IMR-90 (cell line): ENCODE data around the gene OSTC. TPM values are rescaled to one million over a fixed set of nuclear protein-coding genes. Genes with fewer than 3 reads are reported as not detected.

Experiments used
- ATAC-seq: fragments of 200-7000 bp; cut with Tn5 transposase; 2 replicates; pipeline ENCODE4 v1.9.1; 2020; ENCODE audit warnings: low read depth, mild to moderate bottlenecking, moderate library complexity
- BruUV-seq: library from RNA; stranded (reverse); fragments of 400-500 nt; replicated peaks from 2 replicates; lab custom pipeline; 2021; lab: Mats Ljungman, UMichigan
- CTCF ChIA-PET: fragments of 300-600 bp; formaldehyde crosslinking; extraction: SDS; loops from one replicate; lab custom pipeline; 2021; ENCODE audit warnings: antibody characterized with exemption; lab: Yijun Ruan, JAX
- POLR2A ChIA-PET: fragments of 300-600 bp; sonication (Branson Sonifier 250); formaldehyde crosslinking; loops from one replicate; lab custom pipeline; 2022; ENCODE audit warnings: antibody characterized with exemption; ENCODE audit not compliant: unreplicated experiment; lab: Charles Lee
- DNase-seq: peaks from one replicate; pipeline ENCODE4 v3.0.0; 2013
- H2AFZ ChIP-seq: replicated peaks from 2 replicates; pipeline ENCODE3; 2013; ENCODE audit warnings: low read length, mild to moderate bottlenecking; ENCODE audit not compliant: poor library complexity
- H2AK5ac ChIP-seq: 2 replicates; pipeline ENCODE4 v1.6.1; 2013; ENCODE audit warnings: low read depth, low read length, inconsistent platforms
- H2AK9ac ChIP-seq: replicated peaks from 2 replicates; pipeline ENCODE3; 2013; ENCODE audit warnings: mild to moderate bottlenecking, low read depth, low read length, moderate library complexity; ENCODE audit not compliant: poor library complexity
- H2BK120ac ChIP-seq: 2 replicates; pipeline ENCODE4 v1.6.1; 2013; ENCODE audit warnings: low read depth, low read length, inconsistent platforms
- H2BK15ac ChIP-seq: 3 replicates; pipeline ENCODE4 v1.6.1; 2013; ENCODE audit warnings: low read depth, low read length, inconsistent platforms
- H2BK20ac ChIP-seq: 2 replicates; pipeline ENCODE4 v1.6.1; 2013; ENCODE audit warnings: low read depth, mild to moderate bottlenecking, inconsistent platforms, low read length, moderate library complexity
- H2BK5ac ChIP-seq: 2 replicates; pipeline ENCODE4 v1.6.1; 2013; ENCODE audit warnings: mild to moderate bottlenecking, low read depth, low read length, inconsistent platforms; ENCODE audit not compliant: poor library complexity, severe bottlenecking
- H3K14ac ChIP-seq: replicated peaks from 2 replicates; pipeline ENCODE4 v1.6.1; 2013; ENCODE audit warnings: low read depth, low read length, inconsistent platforms
- H3K18ac ChIP-seq: 2 replicates; pipeline ENCODE4 v1.6.1; 2013; ENCODE audit warnings: low read depth, low read length, control low read depth
- H3K23ac ChIP-seq: 2 replicates; pipeline ENCODE4 v1.6.1; 2013; ENCODE audit warnings: low read depth, low read length, inconsistent platforms
- H3K27ac ChIP-seq: 2 replicates; pipeline ENCODE4 v1.5.1; 2013; ENCODE audit warnings: mild to moderate bottlenecking, control low read depth, low read length; ENCODE audit not compliant: insufficient read depth
- H3K27me3 ChIP-seq: 2 replicates; pipeline ENCODE4 v1.6.1; 2013; ENCODE audit warnings: low read length; ENCODE audit not compliant: control insufficient read depth, insufficient read depth
- H3K36me3 ChIP-seq: 2 replicates; pipeline ENCODE4 v1.6.1; 2013; ENCODE audit warnings: low read length, mixed read lengths; ENCODE audit not compliant: control insufficient read depth, insufficient read depth
- H3K4ac ChIP-seq: 2 replicates; pipeline ENCODE4 v1.6.1; 2013; ENCODE audit warnings: low read depth, low read length, inconsistent platforms
- H3K4me1 ChIP-seq: 2 replicates; pipeline ENCODE4 v1.6.1; 2013; ENCODE audit warnings: low read length, mixed read lengths; ENCODE audit not compliant: control insufficient read depth, insufficient read depth
- H3K4me2 ChIP-seq: 2 replicates; pipeline ENCODE4 v1.6.1; 2013; ENCODE audit warnings: low read depth, mild to moderate bottlenecking, control low read depth, low read length, moderate library complexity
- H3K4me3 ChIP-seq: 2 replicates; pipeline ENCODE4 v1.5.1; 2013; ENCODE audit warnings: low read depth, mild to moderate bottlenecking, control low read depth, low read length, moderate library complexity; ENCODE audit not compliant: insufficient read depth
- H3K56ac ChIP-seq: 2 replicates; pipeline ENCODE4 v1.6.1; 2013; ENCODE audit warnings: low read length, inconsistent platforms; ENCODE audit not compliant: insufficient read depth; ENCODE audit errors: extremely low read depth
- H3K79me1 ChIP-seq, 2 experiments: 2 replicates each; pipeline ENCODE4 v1.6.1; 2013; ENCODE audit warnings: low read length in 2 of 2, inconsistent platforms in 1 of 2, low read depth in 1 of 2
- H3K9ac ChIP-seq: 2 replicates; pipeline ENCODE4 v1.6.1; 2013; ENCODE audit warnings: low read depth, low read length, control low read depth
- H3K9me1 ChIP-seq: 2 replicates; pipeline ENCODE4 v1.6.1; 2013; ENCODE audit warnings: low read length, inconsistent platforms; ENCODE audit not compliant: insufficient read depth
- H3K9me3 ChIP-seq: 2 replicates; pipeline ENCODE4 v1.6.1; 2013; ENCODE audit warnings: low read length; ENCODE audit not compliant: control insufficient read depth, insufficient read depth
- H4K20me1 ChIP-seq: 2 replicates; pipeline ENCODE4 v1.6.1; 2013; ENCODE audit warnings: low read length, inconsistent platforms; ENCODE audit not compliant: insufficient read depth
- H4K5ac ChIP-seq: 2 replicates; pipeline ENCODE4 v1.6.1; 2013; ENCODE audit warnings: mild to moderate bottlenecking, low read depth, low read length, control low read depth
- H4K8ac ChIP-seq, 2 experiments: 2 replicates each; pipeline ENCODE4 v1.6.1; 2013; ENCODE audit warnings: low read depth in 2 of 2, low read length in 2 of 2, control low read depth in 1 of 2, inconsistent platforms in 1 of 2
- H4K91ac ChIP-seq: 2 replicates; pipeline ENCODE4 v1.6.1; 2013; ENCODE audit warnings: low read depth, low read length, inconsistent platforms; ENCODE audit not compliant: insufficient read depth
- CTCF ChIP-seq: conservative IDR thresholded peaks from 2 replicates; pipeline ENCODE4 v1.5.1; 2012; ENCODE audit warnings: mild to moderate bottlenecking, low read depth, low read length, improper control_type of control experiment
- RAD21 ChIP-seq: IDR thresholded peaks from 2 replicates; pipeline ENCODE4 v1.6.1; 2012; ENCODE audit warnings: low read length, improper control_type of control experiment
- WGBS, 2 experiments: methylation state at CpG; one replicate each; pipeline versions ENCODE4 v1.1.5 to v1.1.7; 2013; ENCODE audit warnings: missing lambda C conversion rate in 2 of 2; ENCODE audit not compliant: insufficient read length in 1 of 2; ENCODE audit errors: extremely low coverage in 2 of 2; 5-methylcytosine and 5-hydroxymethylcytosine counted together
- dilution Hi-C: fragments of 300-500 bp; cut with HindIII; formaldehyde crosslinking; loops from one replicate; pipeline ENCODE4 v1.14.3; 2018; ENCODE audit warnings: low sequenced_read_pairs; ENCODE audit not compliant: unreplicated experiment
- in situ Hi-C: fragments of 300-500 bp; cut with MboI; formaldehyde crosslinking; loops from 3 replicates; pipeline ENCODE4 v1.14.3; 2019; ENCODE audit warnings: low sequenced_read_pairs, inconsistent platforms, mixed read lengths
- intact Hi-C: fragments of 100-400 bp; cut with micrococcal nuclease; formaldehyde crosslinking; loops from 2 replicates; pipeline ENCODE4 v1.10.0; 2022
- polyA plus RNA-seq, 3 experiments: library from polyadenylated mRNA; depleted of rRNA; stranded (reverse); fragments of >200 nt; gene quantifications; 2 replicates each; pipeline ENCODE4 v1.2.3, GENCODE V29; 2012; ENCODE audit warnings: low replicate concordance in 1 of 3
- total RNA-seq: library from RNA; depleted of rRNA; stranded (reverse); fragments of >200 nt; gene quantifications from 2 replicates; pipeline ENCODE4 v1.2.3, GENCODE V29; 2012

Gene OSTC
- total and polyA plus RNA-seq, 2 of the 4 experiments (the other 2 are of a cell fraction): 173 to 13,576 TPM

- Histone ChIP-seq H4K8ac (no peak overlapping the region), H3K14ac (no peak overlapping the region), H3K4ac (no peak overlapping the region), H3K4me1 (no peaks in the 10 kb centered on the region), H4K5ac (no peak overlapping the region), H3K79me1 (no peaks in the 10 kb centered on the region; a peak in 1 of 4 replicates), H2AK5ac (no peak overlapping the region), H3K56ac (no peak overlapping the region), H3K9me1 (no peaks in the 10 kb centered on the region), H3K4me3 (no peak overlapping the region), H3K4me2 (no peak overlapping the region), H3K27ac (no peak overlapping the region), H3K18ac (no peak overlapping the region), H3K36me3 (peaks cover 14% of the 10 kb centered on the region), H2BK5ac (no peak overlapping the region), H3K9ac (no peak overlapping the region), H3K27me3 (no peaks in the 10 kb centered on the region), H2BK15ac (no peak overlapping the region), H2BK120ac (no peak overlapping the region), H3K9me3 (no peaks in the 10 kb centered on the region), H4K20me1 (no peaks in the 10 kb centered on the region), H2BK20ac (no peak overlapping the region), H2AFZ (no peak overlapping the region), H3K23ac (no peak overlapping the region), H2AK9ac (no peak overlapping the region), H4K91ac (no peak overlapping the region)
- TF ChIP-seq RAD21: no peak; the same call in 1 of the 2 replicates
- TF ChIP-seq CTCF: 0 out of 2 replicates have a peak, but pooled peaks have one; percentile 26
- no CpG with 5 or more reads among the region's 2 CpGs for WGBS, 2 experiments
- intact Hi-C loops (no loop called here), dilution Hi-C loops (no loop called here), in situ Hi-C loops (no loop called here)
- no peak; the same call in 1 of the 2 replicates for ATAC-seq
- POLR2A ChIA-PET: no interaction called here
- no peak for DNase-seq
- CTCF ChIA-PET: interaction anchor here (0.7 to 1.0 kb wide), 2 partner anchors 18 to 145 kb away, joined by 3 to 5 read pairs; partner anchors contain the start of gene RPL34
- BruUV-seq: no TSS peak
Observed at GRCh38 chr4:108637856-108638255, 12.5 kb upstream of the OSTC start.
